GM18873 (cell line): Measurements from ENCODE around the gene CHRND.

Experiments used
- ATAC-seq: cut with Tn5 transposase; IDR thresholded peaks from one replicate; pipeline ENCODE4 v1.9.1; 2021; ENCODE audit warnings: mild to moderate bottlenecking, moderate library complexity, moderate number of reproducible peaks; ENCODE audit not compliant: unreplicated experiment, low FRiP score

The CHRND gene

DNA sequence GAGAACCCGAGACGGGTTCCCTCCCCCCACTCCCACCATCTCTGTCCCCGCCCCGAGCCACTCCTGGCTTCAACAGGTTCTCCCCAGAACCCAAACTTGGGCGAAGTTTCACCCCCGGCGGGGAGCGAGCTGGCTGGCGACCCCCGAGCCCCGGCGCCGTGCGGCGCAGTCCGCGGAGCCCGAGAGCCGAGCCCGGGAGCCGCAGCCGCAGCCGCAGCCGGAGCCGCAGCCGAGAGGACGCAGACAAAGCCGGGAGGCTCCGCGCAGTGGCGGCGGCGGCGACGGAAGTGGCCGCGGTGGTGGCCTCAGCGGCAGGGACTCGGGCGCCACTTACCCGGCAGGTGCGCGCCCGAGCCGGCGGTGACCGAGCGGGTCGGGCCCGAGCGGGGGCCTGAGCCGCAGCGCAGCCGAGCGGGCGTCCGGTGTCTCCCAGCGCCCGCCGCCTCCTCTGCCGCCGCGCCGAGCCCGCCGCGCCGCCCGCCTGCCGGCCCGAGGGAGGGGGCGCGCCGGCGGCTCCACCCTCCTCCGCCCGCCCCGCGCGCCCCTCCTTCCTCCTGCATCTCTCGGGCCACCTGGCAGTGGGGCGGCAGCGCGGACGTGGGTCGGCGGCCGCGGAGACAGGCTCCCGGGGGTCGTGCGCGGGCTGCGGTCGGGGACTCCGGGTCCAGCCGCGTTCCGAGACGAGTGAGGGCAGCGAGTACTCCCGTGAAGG is 38.4 kb upstream of the CHRND start, which contains the start of gene ECEL1:
ECEL1 (minus strand) TSS at position 450 of the 712 bp plus-strand sequence. CDS start 1,181 bp downstream, outside the sequence.
- no peak for ATAC-seq

DNA sequence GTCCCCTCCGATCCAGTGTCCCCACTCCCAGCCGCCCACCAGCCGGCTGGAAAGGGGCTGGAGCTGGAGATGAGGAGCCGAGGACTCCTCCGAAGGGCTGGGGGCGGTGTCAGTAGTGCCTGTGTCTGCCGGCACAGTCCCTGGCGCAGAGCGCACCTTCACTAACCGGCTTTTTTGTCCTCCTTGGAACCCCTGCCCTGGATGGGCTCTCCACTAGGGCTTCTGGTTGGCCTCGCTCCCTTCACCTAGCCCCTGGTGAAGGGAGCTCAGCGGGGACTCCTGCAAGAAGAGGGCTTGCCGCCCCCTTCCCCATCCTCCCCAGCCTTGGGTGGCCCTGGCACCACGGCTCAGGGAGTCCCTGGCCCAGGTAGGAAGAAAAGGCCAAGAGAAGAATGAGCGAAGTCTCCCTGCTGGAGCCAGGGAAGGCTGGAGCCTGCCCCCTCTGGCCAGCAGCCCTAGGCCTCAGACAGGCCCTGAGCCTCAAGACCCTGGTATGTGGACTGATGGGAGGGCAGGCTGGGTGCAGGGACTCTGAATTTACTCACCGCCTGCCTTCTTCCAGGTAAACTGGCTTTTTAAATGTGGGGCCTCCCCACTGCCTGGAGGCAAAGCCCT is 37.8 kb upstream of the CHRND start:
- ATAC-seq: no peak

DNA sequence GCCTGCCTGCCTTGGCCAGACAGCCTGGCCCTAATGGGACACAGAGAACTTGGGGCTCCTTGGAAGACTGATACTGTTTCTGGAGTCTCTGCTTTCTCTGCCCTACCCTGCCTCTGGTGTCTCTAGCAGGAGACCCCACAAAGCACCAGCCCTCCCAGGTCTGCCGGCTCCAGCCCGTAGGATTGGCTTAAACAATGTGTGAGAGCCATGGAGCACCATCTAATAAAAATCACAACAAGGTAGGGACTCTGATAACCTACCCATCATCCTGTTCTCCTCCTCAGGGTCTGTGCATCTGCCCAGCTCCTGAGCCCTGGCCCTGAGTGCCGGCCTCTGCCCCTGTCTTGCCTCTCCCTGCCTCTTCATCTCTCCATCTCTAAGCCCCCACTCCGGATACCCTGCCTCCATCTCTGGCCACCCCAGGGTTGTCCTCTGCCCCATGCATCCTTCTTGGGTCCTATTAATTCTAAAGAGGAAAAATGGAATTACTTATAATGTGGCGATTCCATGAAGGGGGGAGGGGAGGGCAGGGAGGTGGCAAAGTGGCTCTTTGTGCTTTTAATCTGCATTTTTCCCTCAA is 37.1 kb upstream of the CHRND start:
- no peak for ATAC-seq

DNA sequence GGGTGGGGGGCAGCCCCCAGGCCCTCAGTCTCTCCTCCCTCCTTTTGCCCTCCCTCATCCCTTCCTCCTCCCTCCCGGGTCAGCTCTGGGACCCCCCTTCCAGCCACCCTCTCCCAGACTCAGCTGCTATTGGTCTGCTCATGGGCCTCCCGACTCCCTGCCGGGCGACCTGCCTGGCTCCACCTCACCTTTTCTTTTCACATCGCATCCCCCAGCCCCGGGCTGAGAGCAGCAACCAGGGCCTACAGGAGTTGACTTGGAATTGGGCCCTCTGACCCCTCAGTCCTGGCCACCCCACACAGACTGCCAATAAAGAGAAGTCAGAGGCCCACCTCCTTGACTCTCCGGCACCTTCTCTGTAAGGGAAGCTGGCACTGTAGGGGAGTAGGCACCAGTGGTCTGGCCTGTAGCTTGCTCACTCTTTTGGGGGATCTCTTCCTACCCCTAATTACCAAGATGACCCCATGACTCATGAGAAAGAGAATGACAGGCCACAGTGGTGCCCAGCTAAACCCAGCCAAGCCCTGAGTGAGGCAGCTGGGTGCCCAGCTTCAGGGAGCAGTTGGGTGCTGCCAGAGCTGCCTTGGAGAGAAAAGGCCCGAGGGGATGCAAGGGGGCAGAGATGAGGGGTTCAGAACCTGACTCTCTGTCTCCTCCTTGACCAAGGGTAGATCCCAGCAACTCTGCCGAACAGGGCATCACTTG is 36.3 kb upstream of the CHRND start:
- ATAC-seq: no peak

DNA sequence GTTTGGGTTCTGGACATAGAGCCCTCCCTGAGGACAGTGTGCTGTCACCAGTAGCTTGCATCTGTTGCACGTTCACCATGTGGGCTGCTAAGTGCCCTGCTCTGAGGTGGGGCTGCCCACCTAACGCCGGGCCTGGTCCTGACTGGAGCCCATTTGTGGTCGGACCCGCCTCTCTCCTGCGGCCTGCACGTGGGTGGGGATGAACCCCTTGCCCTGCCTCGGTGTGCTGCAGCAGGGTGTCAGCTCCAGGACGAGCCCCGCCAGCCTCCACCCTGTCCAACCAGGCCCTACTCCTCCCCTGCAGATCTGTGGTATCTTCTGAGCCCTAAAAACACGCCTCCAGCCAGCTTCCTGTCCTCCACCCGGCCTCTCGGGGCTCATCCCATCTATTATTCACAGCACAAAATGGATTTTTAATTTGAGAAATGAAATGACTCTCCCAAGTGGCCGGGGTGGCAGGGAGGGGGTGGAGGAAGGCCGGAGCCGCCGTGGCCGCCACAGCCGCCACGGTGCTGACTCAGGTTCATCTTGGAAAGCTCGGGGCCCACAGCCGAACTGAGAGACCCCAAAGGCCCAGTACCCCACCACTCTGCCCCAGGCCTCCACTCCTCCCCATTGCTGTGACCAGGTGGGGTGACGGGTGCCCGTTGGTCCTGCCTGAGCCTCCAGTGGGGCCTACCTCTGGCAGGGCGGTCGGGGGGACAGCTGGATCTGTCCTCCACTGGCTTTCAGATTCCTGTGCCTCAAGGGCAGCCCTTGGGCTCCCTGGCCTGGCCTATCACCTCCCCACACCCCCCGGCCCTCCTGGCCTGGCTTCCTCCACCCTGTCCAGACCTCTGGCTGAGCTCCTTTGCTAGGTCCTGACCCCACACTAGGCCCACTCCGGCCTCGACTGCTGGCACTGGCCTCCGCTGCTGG is 35.5 kb upstream of the CHRND start:
- ATAC-seq: no peak

DNA sequence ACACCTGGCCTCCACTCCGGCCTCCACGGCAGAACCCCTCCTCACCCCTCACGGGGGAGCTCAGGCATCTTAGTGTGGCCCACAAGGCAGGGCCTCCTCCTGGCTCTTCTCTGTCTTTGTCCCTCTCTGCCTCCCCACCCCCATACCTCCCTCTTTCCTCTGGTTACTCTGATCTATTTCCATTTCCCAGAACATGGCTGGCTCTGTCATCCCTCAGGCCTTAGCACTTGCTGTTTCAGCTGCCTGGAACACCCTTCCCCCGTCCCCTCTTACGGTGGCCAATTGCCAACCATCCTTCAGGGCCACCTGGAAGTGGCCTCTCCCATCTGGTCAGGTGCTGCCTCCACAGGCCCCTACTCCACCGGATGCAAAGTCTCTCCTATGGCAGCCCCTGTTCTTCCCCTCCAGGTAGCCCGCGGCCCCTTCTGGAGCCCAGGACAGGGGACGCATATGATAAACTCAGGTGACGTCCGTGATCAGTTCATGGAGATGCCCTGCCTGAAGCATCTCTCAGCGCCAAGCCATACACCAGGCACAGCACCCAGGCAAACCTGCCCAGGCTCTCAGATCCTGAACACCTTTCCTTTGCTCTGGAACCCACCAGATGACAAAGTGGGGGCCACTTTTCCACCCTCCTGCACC is 34.7 kb upstream of the CHRND start:
- ATAC-seq: no peak

DNA sequence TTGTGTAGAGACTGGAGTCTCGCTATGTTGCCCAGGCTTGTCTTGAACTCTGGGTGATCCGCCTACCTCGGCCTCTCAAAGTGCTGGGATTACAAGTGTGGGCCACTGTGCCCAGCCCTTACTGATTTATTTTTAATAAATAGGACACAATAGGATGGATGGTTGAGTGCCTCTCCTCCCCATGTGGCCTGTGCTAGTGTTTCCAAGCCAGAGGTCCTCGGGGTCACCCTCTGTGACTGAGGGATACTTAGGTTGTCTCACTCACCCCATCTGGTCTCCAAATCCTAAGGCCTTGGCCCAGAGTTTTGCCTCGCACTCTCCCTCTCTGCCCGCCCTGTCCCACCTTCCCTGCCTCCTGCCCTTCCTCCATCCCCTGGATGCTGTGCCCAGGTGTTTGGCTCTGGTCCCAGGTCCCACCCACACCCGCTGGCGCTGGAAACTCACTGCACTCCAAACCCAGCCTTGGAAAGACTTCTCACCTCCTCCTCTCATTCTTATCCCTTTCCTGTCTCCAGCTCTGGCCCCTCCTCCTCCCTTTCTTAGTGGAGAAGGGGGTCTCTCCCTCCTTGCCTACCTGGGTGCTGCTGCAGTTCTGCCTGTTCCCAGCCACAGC is 33.6 kb upstream of the CHRND start:
- ATAC-seq: no peak

DNA sequence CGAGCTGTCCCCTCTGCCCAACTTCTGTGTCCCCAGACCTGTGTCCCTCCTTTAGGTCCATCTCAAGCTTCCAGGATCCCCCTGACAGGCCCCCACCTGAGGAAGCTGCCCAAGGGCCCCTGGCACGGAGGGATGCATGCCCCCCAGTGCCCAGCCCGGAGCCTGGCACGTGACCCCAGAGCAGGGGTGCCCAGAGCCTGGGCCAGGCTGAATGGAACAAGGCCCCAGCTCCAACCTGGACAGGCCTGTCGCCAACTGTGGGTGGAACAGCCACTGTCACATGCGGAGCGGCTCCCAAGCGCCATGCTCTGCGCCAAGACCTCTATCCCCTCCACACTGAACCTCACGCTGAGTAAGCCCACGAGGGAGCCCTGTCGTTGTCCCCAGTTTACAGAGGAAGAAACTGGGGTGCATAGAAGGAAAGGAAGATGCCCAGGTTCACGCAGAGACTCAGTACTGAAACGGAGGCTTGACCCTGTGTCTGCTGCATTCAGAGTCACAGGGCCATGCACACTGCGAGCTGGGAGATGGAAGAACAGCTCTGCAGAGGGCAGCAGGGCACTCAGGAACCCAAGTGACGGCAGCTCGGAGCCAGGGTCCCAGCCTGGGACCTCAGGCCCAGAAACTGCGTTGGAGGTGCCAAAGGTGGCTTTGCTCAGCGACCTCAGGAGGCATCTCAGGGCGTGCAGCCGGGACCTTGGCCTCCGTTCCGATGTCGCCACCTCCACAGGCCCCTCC is 32.8 kb upstream of the CHRND start:
- ATAC-seq: no peak

DNA sequence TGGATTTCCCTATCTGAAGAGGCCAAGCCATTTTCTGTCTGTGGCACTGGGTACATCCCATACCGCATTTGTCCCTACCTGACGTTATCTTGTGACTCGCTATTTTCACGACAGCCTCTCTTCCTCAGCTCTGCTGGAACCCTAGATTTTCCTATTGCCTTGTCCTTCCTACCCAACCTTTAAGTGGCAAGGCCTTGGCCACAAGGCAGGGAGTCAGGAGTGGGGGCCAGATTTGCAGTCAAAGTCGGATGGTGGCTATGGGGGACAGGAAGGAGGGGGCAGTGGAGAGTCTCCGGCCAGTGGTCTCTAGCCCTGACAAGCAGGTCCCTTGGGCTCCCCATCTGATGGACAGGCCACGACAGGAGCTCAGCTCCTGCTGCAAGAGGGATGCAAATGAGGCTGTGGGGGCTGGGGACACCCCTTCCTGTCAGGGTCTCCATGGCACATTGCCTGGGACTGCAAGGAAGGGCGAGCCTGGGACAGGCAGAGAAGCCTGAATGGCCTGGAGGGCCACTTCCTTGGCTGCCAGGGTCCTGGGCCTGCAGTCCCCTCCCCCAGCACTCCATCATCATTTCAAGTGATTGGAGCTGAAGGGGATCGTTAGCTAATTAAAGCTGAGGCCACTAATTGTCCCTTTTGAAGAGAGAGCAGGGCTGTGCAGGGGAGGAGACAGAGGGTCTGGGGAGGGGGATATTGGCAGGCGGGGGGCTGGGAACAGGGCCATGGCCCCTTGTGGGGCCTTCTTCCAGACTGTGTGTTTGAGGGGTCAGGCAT is 32.1 kb upstream of the CHRND start:
- ATAC-seq: no peak

DNA sequence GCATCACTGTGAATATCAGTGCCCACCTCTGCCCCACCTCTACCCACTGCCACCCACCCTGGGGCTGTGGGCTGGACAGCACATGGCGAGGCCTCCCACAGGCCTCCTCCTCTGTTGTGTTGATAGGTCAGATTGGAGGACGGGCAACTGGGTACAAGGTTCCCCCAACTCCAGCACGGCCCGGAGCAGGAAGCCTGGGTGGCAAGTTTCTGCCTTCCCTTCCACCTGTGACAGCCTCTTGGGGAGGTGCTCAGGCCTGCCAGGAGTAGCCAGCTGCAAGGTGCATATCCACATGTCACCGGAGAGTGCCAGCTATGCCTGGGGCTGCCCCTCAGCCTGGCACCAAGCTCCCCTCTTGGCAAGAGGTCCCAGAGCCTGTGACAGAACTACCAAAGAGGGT is 31.4 kb upstream of the CHRND start:
- no peak for ATAC-seq

DNA sequence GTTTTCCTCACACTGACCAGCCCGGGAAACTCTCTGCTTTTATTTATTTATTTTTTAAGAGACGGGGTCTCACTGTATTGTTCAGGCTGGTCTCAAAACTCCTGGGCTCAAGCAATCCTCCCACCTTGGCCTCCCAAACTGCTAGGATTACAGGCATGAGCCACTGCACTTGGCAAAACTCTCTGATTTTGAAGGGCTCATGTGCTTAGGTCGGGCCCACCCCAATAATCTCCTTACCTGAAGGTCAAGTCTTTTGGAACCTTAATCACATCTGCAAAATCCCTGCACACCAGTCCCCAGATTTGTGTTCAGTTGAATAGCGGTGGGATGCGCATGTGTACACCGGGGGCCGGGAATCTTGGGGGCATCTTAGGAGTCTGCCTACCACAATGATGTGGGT is 30.7 kb upstream of the CHRND start:
- no peak for ATAC-seq

DNA sequence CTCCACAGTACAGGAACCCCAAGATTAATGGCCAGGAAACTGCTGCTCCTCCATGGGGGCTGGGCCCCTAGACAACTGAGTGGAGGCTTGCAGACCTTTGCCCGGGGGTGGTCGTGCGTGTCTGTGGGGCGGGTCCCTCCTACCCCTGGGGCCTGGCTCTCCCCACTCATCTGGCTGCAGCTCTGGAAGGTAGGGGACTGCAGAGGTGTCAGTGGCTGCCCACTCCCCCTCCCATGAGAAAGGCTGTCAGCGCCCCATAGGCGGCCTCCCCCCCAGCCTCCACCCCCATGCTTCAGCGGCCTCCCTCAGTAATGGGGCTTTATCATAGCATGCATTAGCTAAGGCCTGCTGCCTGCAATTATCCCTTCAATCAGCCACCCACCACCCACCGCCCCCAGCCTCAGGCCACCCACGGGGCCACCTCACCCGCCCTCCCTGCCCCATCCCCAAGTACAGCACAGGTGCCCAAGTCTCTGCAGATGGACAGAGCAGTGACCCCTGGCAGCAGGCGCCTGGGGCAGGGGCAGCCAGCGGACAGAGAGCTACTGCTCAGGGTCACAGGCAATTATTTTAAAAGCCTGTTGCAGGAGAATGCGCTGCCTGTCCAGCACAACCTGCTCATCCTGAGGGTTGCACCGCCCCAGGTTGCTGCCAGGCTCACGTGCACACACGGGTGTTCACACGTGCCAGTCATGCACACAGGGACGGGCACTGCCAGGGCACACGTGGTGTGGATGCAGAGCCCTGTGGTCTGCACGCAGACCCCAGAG is 29.3 kb upstream of the CHRND start:
- no peak for ATAC-seq

DNA sequence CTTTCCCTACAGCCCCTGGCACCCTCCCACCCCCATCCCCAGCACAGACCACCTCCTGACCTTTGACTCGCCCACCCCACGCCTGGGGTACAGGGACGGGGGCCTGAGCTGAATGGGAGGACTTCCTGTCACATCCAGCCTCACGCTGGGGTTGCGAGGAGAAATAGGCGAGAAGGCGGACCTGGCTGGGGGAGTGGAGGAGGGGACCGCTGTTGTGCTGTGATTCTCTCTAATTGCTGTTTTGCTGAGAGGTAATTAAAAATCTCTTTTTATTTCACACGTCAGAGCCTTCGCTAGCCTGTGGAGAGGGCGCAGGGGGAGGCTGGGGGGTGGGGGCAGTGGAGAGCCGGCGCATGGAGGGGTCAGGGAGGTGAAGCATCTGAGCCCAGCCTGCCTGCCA is 28.6 kb upstream of the CHRND start:
- ATAC-seq: no peak

DNA sequence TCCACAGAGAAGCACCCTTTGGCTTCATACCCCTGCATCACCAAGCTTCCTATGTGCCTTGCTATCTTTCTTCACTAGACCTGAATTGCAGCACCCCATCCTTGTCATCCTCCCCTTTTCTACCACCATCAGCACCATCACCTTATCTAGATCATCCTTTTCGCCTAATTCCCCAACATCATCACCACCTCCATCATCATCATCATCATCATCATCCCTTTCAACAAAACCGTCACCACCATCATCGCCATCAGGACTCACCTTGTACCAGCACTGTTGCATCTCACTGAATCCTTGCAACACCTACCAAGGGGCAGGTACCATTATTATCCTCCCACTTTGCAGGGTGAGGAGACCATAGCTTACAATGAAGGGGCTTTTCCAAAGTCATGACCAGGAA is 27.5 kb upstream of the CHRND start:
- ATAC-seq: no peak

DNA sequence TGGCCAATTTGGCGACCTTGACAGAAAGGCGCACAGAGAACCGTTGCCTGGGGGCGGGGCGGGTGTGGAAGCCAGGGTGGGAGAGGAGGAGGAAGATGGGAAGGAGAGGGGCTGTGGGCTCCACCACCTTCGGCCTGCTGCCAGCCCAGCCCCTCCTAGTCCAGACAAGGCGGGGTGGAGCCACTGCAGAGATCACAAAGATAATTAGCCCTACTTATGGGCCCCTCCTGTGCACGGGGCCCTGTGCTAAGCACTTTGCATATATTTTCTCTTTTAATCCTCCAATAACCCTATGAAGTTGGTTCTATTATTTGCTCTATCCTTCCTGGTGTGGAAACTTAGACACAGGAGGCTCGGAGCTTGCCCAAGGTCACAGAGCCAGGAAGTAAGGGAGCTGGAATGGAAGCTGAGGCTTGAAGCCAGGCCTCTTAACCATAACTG is 24.6 kb upstream of the CHRND start:
- ATAC-seq: no peak

DNA sequence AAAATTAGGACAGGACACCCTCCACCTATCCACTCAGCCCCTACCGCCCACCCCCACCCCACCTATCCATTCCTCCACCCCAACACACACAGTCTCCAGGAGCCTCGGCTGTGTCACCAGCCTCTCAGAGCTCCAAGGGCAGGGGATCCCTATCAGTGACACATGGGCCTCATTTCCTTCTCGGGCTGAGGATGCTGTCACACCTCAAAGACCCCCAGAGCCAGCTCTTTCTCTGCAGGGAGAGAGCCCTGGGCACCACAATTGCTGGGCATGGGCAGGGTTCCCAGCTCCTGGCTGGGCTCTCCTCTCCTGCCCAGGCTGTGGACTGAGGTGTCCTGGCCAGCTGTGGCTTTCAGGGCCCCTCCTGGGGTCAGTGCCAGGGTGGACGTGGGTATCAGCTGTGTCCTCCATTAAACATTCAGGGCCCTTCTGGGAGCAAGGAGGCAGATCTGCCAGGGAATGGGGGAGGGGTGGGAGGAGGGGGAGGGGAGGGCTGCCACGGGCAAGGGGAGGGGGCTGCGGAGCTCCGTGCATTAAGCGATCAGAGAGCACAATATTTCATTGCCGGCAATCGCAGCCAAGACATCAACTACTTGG is 24.1 kb upstream of the CHRND start:
- ATAC-seq: no peak

DNA sequence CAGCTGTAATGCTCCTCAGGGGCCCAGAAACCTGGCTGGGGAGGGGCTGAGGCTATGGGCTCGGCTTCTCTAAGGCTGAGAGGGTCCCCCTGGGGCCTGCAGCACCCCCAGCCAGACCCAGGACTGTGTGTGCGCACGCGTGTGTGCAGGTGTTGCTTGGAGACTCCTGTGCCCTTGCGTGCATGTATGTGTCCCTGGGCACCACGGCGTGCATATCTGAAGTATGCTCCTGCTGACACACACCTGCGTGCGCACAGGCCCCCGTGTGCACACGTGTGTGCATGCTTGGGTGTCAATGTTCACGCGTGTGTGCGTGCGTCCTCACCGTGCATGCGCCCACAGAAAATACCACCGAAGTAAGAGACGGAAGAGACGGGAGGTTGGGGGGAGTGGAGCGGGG is 23.4 kb upstream of the CHRND start:
- ATAC-seq: no peak
